HepG2 (cell line): ENCODE data around the gene PTMA. TPM values are rescaled to one million over a fixed set of nuclear protein-coding genes. Genes with fewer than 3 reads are reported as not detected.
A peak's percentile ranks its signal among the peaks of the same experiment; 100 is the strongest.

Experiments
- CEBPG ChIP-seq: IDR thresholded peaks from 2 replicates; pipeline ENCODE4 v1.6.1; 2016
- DMAP1 ChIP-seq: IDR thresholded peaks from 2 replicates; pipeline ENCODE4 v1.6.1; 2016
- FUBP1 ChIP-seq: sonication (generic); formaldehyde crosslinking; IDR thresholded peaks from 2 replicates; pipeline ENCODE4 v1.5.1; 2020; ENCODE audit warnings: missing genetic modification reagents, mild to moderate bottlenecking, borderline replicate concordance
- HIVEP1 ChIP-seq: sonication (generic); formaldehyde crosslinking; IDR thresholded peaks from 2 replicates; pipeline ENCODE4 v1.4.0; 2020; ENCODE audit warnings: mild to moderate bottlenecking, missing genetic modification reagents
- HNRNPL ChIP-seq: fragments of 200-400 bp; formaldehyde crosslinking; IDR thresholded peaks from 2 replicates; pipeline ENCODE4 v1.6.1; 2017; ENCODE audit warnings: mild to moderate bottlenecking, low read depth, low read length
- KLF16 ChIP-seq, 2 experiments: sonication (generic) in 1 of 2; formaldehyde crosslinking in 1 of 2; IDR thresholded peaks; 2 replicates each; pipeline versions ENCODE4 v1.6.1 to v1.8.0; 2016 to 2023; ENCODE audit warnings: missing genetic modification reagents in 2 of 2, missing compliant biosample characterization in 1 of 2
- MXD3 ChIP-seq: IDR thresholded peaks from 2 replicates; pipeline ENCODE4 v1.6.1; 2016; ENCODE audit warnings: mild to moderate bottlenecking, missing biosample characterization, missing genetic modification reagents
- PAX8 ChIP-seq: sonication (generic); formaldehyde crosslinking; IDR thresholded peaks from 2 replicates; pipeline ENCODE4 v1.8.0; 2022; ENCODE audit warnings: mild to moderate bottlenecking, missing genetic modification reagents, borderline replicate concordance
- PHF20 ChIP-seq: sonication (generic); formaldehyde crosslinking; IDR thresholded peaks from 2 replicates; pipeline ENCODE4 v1.5.0; 2020; ENCODE audit warnings: mild to moderate bottlenecking, missing genetic modification reagents
- SMAD1 ChIP-seq: sonication (generic); formaldehyde crosslinking; IDR thresholded peaks from 2 replicates; pipeline ENCODE4 v1.4.0; 2020; ENCODE audit warnings: missing genetic modification reagents, low read depth, mild to moderate bottlenecking, borderline replicate concordance
- TERF1 ChIP-seq: sonication (generic); formaldehyde crosslinking; IDR thresholded peaks from 2 replicates; pipeline ENCODE4 v1.8.0; 2022; ENCODE audit warnings: mild to moderate bottlenecking, missing genetic modification reagents, moderate library complexity
- ZFP41 ChIP-seq: sonication (generic); formaldehyde crosslinking; IDR thresholded peaks from 2 replicates; pipeline ENCODE4 v1.4.0; 2020; ENCODE audit warnings: mild to moderate bottlenecking, missing genetic modification reagents, borderline replicate concordance
- ZNF235 ChIP-seq: sonication (generic); formaldehyde crosslinking; IDR thresholded peaks from 2 replicates; pipeline ENCODE4 v1.8.1; 2023; ENCODE audit warnings: mild to moderate bottlenecking, missing genetic modification reagents, borderline replicate concordance
- ZNF34 ChIP-seq: sonication (generic); formaldehyde crosslinking; IDR thresholded peaks from 2 replicates; pipeline ENCODE4 v1.4.0; 2020; ENCODE audit warnings: mild to moderate bottlenecking, missing genetic modification reagents, borderline replicate concordance
- ZNF513 ChIP-seq: sonication (generic); formaldehyde crosslinking; conservative IDR thresholded peaks from 2 replicates; pipeline ENCODE4 v1.5.0; 2020; ENCODE audit warnings: missing genetic modification reagents
- ZNF552 ChIP-seq: sonication (generic); formaldehyde crosslinking; IDR thresholded peaks from 2 replicates; pipeline ENCODE4 v1.9.0; 2022; ENCODE audit warnings: missing genetic modification reagents, mild to moderate bottlenecking, borderline replicate concordance
- ZNF589 ChIP-seq: sonication (generic); formaldehyde crosslinking; conservative IDR thresholded peaks from 2 replicates; pipeline ENCODE4 v1.8.0; 2022; ENCODE audit warnings: mild to moderate bottlenecking, moderate library complexity, missing genetic modification reagents
- ZNF644 ChIP-seq: IDR thresholded peaks from 2 replicates; pipeline ENCODE4 v1.6.1; 2016; ENCODE audit warnings: low read depth
- ZNF687 ChIP-seq: sonication (generic); formaldehyde crosslinking; IDR thresholded peaks from 2 replicates; pipeline ENCODE4 v1.5.1; 2020; ENCODE audit warnings: mild to moderate bottlenecking, missing genetic modification reagents, moderate library complexity
- ZZZ3 ChIP-seq: sonication (generic); formaldehyde crosslinking; IDR thresholded peaks from 2 replicates; pipeline ENCODE4 v1.4.0; 2020; ENCODE audit warnings: missing genetic modification reagents, mild to moderate bottlenecking, borderline replicate concordance
- polyA plus RNA-seq, 8 experiments: library from polyadenylated mRNA; depleted of rRNA in 3 of 8; stranded (reverse) in 7 of 8; unstranded in 1 of 8; fragments of >200 nt; fragmentation: Illumina TruSeq in 4 of 8; extraction: Trizol in 4 of 8; gene quantifications; 2 replicates each; pipeline versions ENCODE4 v1.2.1 to v1.2.3, GENCODE V29; 2011 to 2016; ENCODE audit warnings: low read depth in 4 of 8, missing spikeins in 1 of 8, mixed read lengths in 1 of 8; ENCODE audit not compliant: insufficient read depth in 1 of 8
- total RNA-seq, 5 experiments: library from RNA; depleted of rRNA; stranded (reverse); fragments of >200 nt; fragmentation: Illumina TruSeq; extraction: Trizol; gene quantifications; 2 replicates each; pipeline ENCODE4 v1.2.3, GENCODE V29; 2016; ENCODE audit warnings: low read depth in 1 of 5

Gene PTMA
- total and polyA plus RNA-seq, 2 of the 13 experiments (the other 11 are each of a cell fraction or from before 2014, with no cell fraction given): 190 to 1,086 TPM

- TF ChIP-seq ZNF513 (CRISPR knock-in tag) (no peak), ZZZ3 (CRISPR knock-in tag) (no peak), CEBPG (CRISPR knock-in tag) (no peak), PHF20 (CRISPR knock-in tag) (0 out of 2 replicates have a peak, but pooled peaks have one; percentile 20), HNRNPL (no peak), ZNF589 (no peak), SMAD1 (CRISPR knock-in tag) (0 out of 2 replicates have a peak, but pooled peaks have one; percentile 5), ZNF552 (no peak), PAX8 (CRISPR knock-in tag) (no peak), FUBP1 (CRISPR knock-in tag) (0 out of 2 replicates have a peak, but pooled peaks have one; percentile 47), HIVEP1 (CRISPR knock-in tag) (no peak), ZNF644 (CRISPR knock-in tag) (no peak), KLF16 (CRISPR knock-in tag; IDR thresholded peaks at IDR 0.05) (no peak), ZNF235 (CRISPR knock-in tag) (no peak), ZNF34 (CRISPR knock-in tag) (no peak), TERF1 (CRISPR knock-in tag) (no peak), DMAP1 (CRISPR knock-in tag) (no peak), ZNF687 (CRISPR knock-in tag) (no peak), MXD3 (CRISPR knock-in tag) (no peak), ZFP41 (no peak)
Measured at GRCh38 chr2:231710799-231711676, 2.7 kb downstream of the PTMA start (continued).
